Activated T-helper 1 cell treated with anti-CD3 and anti-CD28 coated beads, Interleukin-2, amount 50 U/mL, for 16 hours (primary cell): Measurements from ENCODE around the gene ARID4B.
"Not testable (repeated sequence)": the region's sequence is repeated elsewhere in the genome, so short reads cannot be mapped to it uniquely, and the experiment has no call there.

ENCODE experiments used
- DNase-seq, 2 donors: peaks; one replicate each; pipeline ENCODE4 v3.0.0-alpha.2; 2020; ENCODE audit warnings: low read depth in 1 of 2, low spot score in 1 of 2

ARID4B gene

DNA sequence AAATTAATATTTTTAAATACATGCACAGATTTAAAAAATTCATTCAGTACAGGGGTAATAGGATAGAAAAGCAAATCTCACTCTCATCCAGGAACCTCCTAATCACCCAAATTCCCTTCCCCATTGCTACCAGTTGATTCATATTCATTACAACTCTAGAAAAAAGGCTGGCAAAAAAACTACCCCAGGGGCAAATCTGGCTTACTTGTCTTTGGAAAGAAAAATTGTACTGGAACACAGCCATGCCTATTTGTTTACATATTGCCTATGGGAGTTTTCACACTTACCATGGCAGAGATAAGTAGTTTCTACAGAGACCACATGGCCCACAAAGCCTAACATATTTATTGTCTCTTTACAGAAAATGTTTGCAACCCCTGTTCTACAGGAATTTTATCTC is 158.0 kb downstream of the ARID4B start:
- no peak for DNase-seq

GRCh38 chr1:235168375-235168774 is 159.6 kb downstream of the ARID4B start:
- no peak for DNase-seq

DNA sequence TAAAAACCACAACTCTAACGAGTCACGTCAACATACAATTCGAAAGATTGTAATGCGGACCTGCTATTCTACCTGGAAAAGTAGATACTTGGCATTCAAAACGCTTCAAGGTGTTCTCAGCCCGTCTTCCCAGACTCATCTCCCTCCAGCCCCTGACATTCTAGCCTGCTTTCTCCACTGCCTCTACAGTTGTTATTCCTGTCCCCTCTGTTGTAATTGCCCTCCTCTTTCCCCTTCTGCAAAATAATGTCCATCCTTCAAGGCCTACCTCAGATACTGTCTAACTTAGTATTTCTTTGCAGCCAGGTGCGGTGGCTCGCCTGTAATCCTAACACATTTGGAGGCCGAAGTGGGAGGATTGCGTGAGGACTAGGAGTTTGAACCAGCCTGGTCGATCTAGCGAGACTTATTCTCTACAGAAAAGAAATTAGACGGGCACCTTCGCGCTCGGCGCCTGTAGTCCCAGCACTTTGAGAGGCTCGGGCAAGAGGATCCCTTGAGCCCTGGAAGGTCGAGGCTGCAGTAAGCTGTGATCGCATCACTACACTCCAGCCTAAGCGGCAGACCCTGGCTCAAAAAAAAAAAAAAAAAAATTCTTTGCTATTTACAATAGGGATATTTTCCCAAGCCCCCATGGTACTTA is 166.2 kb downstream of the ARID4B start:
- DNase-seq, result no peak

DNA sequence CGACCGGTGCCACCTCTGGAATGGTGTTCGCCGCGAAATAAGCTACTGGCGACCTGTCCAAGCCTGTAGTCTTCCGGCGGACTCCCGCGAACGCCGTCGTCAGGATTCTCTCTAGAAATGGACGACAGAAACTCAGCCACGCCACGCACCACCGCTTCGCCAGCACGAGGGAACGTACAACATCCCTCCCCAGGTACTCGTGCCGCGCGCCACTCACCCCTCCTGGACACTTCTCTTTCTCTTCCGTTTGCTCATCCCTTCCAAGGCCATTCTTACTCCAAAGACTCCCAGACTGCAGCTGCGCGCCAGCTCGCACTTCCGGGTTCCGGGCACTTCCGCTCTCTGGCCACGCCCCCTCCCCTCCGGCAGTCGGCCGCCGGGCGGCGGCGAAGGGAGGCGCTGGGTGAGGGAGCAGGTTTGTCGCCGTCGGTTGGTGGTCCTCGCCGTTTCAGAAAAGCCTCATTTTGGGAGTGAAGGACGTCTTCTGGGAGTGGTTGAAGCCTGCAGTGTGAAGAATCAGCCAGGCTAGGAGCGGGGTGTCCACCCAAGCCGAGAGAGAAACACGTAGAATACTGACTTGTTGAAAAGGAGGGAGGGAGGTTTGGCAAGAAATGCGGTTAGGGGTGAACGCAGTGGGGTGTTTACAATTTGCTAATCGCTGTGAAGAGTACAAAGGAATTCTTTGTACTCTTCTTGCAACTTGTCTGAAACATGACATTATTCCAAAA is 166.9 kb downstream of the ARID4B start, which contains the start of gene RBM34:
Gene RBM34 (minus strand): TSS at position 294 of the 728 bp plus-strand sequence. CDS start 24 bp downstream, at position 270.
- DNase-seq, result peak; percentile 88

DNA sequence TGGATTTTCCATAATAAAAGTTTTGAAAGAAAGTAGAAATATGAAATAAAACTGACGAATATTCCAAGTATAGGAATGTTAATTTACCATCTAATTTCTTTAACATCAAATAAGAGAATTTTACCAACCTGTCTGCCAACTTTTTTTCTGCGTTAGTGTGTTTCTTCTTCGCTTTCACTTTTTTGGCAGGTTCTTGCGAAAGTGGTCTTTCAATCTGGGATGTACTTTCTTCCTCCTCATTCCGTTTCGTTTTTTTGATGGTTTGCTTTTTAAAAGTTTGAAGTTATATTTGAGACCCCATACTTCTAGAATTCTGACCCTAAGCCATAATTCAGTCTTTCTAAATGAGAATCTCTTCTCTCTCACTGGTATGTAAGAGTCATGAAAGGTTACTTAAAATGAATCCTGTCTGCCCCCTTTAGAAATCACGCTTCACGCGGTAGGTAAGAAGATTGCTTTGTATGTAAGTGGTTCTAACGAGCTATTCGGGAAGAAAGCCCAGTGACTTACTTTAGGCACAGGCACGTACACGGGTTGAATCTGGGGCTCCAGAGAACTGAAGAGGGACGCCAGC is 167.5 kb downstream of the ARID4B start:
- no peak for DNase-seq

- DNase-seq, result not testable (repeated sequence)
Measured at GRCh38 chr1:235159930-235160329, 168.0 kb downstream of the ARID4B start.

- not testable (repeated sequence) for DNase-seq
Measured at GRCh38 chr1:235159284-235159683, 168.7 kb downstream of the ARID4B start.

GRCh38 chr1:235158680-235159079 is 169.3 kb downstream of the ARID4B start:
- no peak for DNase-seq

- no peak for DNase-seq
Measured at GRCh38 chr1:235157150-235157549, 170.8 kb downstream of the ARID4B start.

DNA sequence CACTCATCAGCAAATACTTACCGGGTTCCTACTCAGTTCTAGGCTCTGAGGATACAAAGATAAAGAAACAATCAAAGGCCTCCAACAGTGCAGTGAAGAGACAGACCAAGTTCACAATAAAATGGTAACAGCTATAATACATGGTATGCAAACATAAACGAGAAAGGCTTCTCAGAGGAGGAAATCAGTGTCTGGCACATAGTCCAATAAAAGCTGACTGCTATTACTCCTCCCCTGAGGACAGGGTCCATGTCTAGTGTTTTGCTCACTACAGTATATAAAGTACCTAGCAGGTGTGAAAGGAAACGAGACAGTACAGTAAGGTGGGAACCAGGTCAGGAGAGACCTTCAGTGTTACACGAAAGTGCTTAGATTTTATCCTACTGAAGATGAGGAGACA is 171.2 kb downstream of the ARID4B start:
- DNase-seq, result no peak

DNA sequence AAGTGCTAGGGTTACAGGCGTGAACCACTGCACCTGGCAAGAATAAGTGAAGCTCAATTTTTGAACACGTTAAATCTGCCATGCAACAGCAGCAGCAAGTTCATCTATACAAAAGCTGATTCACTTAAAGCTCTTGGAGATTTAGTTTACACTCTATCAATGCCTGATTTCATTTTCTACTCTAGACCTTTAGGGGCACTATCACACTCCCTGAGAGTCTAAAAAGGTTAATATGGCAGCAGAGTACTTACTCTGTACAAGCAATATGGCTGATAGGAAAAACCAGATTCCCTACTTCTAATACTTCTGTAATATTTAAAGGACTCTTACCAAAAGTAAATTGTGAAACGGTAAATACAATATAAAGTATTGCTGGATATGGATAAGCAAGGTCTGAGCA is 171.7 kb downstream of the ARID4B start:
- no peak for DNase-seq

DNA sequence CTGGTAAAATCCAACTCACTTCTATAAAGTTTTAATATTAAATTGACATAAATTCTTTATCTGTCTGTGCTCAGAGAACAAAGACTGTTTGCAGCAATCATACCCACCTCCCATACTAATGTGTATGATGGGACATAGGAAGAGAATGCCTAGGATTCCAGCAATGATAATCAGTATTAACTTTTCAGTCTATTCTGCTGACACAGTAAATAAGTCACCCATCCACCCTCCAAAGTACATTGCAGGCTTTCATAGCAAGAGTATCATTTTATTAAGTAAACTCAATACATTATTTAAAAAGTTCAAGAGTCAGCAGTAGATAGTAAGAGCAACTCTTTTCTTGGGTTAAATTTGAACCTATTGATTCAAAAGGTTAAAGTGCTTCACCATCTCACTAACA is 175.7 kb downstream of the ARID4B start:
- no peak for DNase-seq

DNA sequence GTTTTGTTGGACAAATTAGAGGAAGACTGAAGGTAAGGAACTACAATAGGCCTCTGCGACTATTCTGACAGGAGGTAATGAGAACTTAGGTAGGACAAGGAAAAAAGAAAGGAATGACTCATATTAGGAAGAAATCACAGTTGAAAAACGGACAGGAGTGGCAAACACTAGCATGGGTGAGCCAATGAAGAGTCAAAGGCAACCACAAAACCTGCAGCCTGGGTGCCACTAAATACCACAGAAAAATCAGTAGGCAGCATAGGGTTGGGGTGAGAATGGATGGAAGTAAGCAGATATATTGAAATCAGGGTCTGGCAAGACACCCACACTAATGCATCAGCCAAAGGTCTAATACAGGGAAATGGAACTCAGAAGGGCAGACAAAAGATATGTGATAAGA is 176.9 kb downstream of the ARID4B start:
- DNase-seq, result no peak

DNA sequence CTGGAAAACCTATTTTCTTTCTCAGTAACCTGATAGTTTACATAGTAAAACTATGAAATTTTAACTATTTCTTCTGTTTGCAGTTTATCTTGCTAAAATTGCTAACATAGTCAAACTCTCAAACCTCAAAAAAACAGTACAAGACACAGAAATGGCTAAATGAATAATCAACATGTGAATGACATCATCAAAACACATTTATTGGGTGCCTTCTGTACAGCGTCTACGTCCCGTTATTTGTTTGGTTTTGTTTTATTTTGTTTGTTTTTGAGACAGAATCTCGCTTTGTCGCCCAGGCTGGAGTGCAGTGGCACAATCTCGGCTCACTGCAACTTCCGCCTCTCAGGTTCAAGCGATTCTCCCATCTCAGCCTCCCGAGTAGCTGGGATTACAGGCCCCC is 178.2 kb downstream of the ARID4B start:
- no peak for DNase-seq

GRCh38 chr1:235147269-235147668 is 180.7 kb downstream of the ARID4B start:
- DNase-seq, result no peak

GRCh38 chr1:235145639-235146038 is 182.3 kb downstream of the ARID4B start:
- no peak for DNase-seq

GRCh38 chr1:235142991-235143390 is 185.0 kb downstream of the ARID4B start:
- DNase-seq, result no peak

GRCh38 chr1:235139315-235139714 is 188.7 kb downstream of the ARID4B start:
- no peak for DNase-seq

GRCh38 chr1:235138821-235139220 is 189.2 kb downstream of the ARID4B start:
- no peak for DNase-seq

- DNase-seq, result no peak
Measured at GRCh38 chr1:235136111-235136510, 191.9 kb downstream of the ARID4B start.

- DNase-seq, result no peak
Measured at GRCh38 chr1:235134171-235134570, 193.8 kb downstream of the ARID4B start.

GRCh38 chr1:235133086-235133485 is 194.9 kb downstream of the ARID4B start:
- DNase-seq, result no peak
